GM18951 (cell line): ENCODE measurements around the gene CLDN24.

Experiments used
- POLR2A ChIP-seq: IDR thresholded peaks from 4 replicates; pipeline ENCODE4 v1.6.1; 2011; ENCODE audit warnings: mild to moderate bottlenecking; ENCODE audit not compliant: insufficient read length, insufficient read depth; ENCODE audit errors: extremely low read depth
- in situ Hi-C: fragments of 300-500 bp; cut with MboI; formaldehyde crosslinking; loops from one replicate; pipeline ENCODE4 v1.12.0; 2022; ENCODE audit warnings: low sequenced_read_pairs, mixed read lengths, inconsistent platforms; ENCODE audit not compliant: unreplicated experiment

Gene CLDN24

DNA sequence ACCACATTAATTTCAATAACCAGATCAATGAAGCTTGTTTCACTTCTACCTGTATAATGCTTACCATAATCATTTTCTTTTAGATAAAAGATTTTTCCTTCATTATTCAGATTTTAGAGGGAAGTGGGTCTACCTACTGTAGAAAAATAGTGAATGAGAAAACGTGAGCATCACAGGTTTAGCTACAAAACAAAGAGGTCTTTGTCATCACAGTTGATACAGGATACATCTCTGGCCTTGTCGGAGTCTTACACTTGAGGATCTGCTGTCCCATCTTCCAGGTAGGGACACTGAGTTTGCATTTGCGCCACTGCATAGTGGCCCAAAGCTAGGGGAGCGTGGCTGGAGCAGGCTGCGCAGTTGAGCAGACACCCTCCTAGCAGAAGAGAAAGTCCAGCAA, 710 bp downstream of the CLDN24 start:
- in situ Hi-C loops = no loop called here
- no peak for TF ChIP-seq POLR2A

DNA sequence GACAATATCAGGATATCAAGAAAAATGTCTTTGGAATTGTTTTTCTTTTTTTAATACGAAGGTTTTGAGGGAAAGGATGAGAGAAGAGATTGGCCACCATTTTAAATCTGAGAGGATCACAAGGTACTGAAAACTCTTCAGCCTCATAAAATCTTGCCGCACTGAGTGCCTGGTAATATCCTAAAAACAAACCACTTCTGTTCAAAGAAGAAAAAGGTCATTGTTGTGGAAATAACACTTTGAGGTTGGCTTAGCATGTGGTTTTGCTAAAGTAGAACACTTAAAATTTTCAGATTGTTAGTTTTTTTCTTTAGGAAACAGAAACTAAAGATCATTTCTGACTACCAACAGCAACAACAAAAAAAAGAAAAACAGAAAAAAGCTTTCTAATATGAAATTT, 1.1 kb downstream of the CLDN24 start:
- no peak for TF ChIP-seq POLR2A
- in situ Hi-C loops = no loop called here

DNA sequence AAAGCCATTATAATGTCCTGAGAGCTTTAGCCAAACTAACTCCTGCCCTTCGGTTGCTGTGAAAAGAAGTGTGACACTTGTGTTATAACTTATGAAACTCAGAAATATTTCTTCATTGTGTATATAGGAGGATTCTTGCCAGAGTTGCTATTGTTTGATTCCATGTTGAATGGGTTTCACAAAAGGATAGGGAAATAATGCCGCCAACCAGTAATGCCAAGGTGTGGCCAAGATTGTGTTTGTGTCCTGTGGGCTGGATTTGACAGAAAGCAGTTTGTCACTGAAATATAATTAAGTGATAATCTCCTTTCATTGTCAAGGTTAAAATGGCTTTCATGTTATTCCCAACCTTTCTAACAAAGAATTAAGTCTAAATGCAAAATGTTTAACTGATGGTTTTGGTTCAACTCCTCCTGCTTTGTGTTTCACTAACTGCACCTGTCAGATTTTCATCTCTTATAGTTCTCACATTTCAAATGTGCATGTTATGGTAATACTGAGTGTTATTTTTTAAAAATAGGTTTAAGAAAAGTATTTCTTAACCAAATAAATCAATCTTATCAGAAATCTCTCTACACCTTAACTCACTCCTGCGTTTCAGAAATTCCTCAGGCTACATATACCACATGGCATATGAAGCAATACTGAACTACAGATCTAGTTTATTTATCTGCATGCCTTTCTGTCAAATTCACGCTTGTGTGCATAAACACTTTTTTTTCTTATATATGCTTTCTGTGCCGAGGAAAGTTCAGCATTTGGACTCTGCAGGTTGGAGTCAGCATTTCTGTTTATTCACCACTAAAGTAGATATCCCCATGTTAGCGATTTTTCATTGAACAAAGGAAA, 1.8 kb downstream of the CLDN24 start, which contains the start of gene CLDN22:
Gene CLDN22 (minus strand): TSS at position 66 of the 849 bp plus-strand sequence. CDS start 58 bp downstream, at position 8.
- in situ Hi-C loops = no loop called here

DNA sequence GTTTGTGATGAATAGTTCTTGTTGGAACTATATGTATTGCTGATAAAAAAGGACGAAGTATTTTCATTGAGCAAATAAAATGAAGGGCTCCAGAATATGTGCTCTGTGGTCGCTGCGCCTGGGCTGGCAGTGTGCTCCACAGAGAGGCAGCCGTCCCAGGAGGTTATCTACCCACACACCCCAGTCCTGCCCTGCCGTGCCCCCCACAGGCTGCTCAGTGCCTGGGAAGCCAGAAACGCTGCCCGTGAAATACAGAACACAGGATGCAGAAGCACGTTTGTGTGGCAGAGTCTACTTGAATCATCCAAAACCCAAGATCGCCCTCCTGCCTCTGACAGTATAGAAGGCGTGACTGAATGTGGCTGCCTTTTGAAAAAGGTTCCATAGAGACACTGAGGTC, 3.6 kb downstream of the CLDN24 start:
- in situ Hi-C loops = no loop called here
- TF ChIP-seq POLR2A = no peak

More for the DNA sequence above, 1.8 kb downstream of the CLDN24 start, which contains the start of gene CLDN22:
- TF ChIP-seq POLR2A = no peak

DNA sequence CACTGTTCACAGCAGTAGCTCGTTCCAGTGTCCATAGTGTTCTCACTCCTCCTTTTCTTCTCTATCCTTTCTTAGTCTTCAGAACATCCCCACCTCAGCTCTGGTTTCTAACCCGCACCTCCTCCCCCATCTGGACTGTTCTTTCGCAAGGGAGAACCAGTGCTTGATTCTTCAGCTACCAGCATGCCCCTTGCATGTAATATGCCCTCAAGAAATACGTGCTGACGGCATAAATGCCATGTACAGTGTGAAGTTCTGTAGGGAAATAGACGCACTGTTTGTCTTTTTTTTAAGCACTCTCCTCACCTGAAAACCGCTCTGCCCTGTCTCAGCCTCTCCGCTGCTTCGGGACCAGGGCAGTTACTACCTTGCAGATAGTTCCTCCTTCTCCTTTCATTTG, 7.4 kb downstream of the CLDN24 start:
- TF ChIP-seq POLR2A = no peak
- in situ Hi-C loops = no loop called here

DNA sequence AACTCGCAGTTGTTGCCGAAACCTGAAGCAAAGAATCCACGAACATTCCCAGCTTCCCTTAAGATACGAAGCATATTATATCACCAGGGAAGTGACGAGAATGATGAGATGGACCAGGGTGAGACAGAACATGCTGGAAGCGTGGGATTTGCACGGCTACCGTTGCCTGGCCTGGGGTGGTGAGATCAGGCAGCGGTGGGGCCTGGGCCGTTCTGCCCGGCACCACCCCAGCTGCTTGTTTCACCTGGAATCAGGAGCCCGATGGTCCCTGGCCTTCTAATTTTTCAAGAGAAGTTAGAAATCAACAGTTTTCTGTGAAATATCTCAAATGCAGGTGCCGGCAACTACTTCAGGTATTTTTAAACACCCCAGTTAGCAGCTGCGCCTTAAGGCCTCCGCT, 7.9 kb downstream of the CLDN24 start:
- TF ChIP-seq POLR2A = no peak
- in situ Hi-C loops = no loop called here

DNA sequence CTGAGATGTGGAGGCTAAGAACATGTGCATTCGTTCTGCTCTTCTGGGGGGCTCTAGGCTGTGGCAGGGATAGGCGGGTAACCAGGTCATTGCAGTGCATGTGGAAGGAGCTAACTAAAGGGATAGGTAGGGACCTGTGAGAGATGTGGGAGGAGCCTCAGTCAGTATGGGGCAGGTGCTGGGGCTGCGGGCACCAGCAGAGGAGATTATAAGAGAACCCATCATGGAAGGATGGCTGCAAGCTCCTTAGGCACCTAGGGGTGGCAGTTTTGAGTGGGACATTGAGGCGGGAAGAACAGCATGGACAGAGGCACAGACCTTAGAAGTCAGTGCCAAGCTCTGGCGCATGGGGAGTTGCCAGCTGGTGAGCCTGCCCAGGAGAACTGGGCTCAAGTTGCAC, 9.4 kb downstream of the CLDN24 start:
- no peak for TF ChIP-seq POLR2A
- in situ Hi-C loops = no loop called here

DNA sequence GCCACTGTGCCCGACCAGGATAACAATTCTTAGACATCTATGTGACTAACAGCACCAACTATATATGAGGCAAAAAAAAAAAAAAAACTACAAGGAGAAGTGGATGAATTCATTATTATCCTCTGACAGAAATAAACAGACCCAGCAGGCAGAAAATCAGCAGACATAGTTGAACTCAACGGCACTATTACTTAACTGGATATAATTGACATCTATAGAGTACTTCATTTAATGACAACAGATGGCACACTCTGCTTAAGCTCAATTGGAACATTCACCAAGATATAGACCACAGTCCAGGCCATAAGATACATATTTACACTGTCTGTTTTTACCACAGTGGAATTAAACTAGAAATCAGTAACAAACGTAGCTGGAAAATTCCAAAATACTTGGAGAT, 15.4 kb downstream of the CLDN24 start:
- in situ Hi-C loops = no loop called here
- TF ChIP-seq POLR2A = no peak

DNA sequence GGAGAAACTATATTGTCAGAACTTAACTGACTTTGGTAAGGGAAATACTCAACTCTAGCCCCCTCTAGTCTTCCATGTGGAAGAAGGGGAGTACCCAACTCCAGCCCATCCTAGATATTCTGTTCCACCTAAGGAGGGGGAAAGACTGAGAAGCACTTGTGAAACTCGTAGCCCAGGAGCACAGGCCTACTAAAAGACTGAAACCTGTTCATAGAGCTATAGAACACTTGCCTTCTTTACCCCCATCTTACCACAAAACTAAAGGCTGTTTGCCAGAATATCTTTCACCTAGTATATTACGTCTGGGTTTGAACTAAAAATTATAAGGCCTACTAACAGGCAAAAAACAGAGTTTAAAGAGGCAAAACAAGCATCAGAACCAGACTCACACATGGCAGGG, 17.7 kb downstream of the CLDN24 start:
- TF ChIP-seq POLR2A = no peak
- in situ Hi-C loops = no loop called here

DNA sequence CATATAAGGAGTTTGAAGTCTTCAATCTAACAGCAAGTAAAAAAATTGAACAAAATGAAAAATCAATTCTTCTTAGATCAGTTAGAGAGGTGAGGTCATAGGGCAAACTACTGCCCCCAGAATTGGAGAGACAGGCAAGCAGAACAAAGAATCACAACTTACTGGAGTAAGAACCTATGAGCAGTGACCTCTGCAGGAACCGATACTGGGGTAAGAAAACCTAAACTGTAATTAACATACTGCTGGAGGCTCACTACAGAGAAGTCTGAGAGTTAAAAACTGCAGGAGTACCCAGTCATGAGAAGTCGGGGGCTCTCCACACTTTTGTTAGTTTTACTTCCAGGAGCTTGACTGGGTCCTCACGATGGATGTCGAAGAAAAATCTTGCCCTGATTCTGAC, 18.2 kb downstream of the CLDN24 start:
- in situ Hi-C loops = no loop called here
- no peak for TF ChIP-seq POLR2A

DNA sequence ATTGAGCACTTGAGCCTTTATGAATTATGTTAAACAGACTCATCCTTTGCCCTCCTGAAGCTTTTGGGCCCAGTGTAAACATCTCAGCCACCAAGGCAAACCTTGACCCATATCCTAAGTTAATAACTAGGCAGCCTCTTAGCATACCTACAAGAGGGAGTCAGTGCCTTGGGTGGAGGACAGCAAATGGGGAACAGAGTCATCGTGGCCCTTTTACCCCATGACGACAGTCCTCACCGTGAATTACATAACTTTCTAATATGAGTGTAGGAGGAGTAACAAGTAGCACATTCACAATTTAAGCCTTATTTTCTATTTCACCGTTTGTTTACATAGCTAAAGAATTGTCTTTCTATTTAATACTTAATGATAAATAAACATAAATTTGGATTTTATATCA, 18.9 kb downstream of the CLDN24 start:
- TF ChIP-seq POLR2A = no peak
- in situ Hi-C loops = no loop called here

DNA sequence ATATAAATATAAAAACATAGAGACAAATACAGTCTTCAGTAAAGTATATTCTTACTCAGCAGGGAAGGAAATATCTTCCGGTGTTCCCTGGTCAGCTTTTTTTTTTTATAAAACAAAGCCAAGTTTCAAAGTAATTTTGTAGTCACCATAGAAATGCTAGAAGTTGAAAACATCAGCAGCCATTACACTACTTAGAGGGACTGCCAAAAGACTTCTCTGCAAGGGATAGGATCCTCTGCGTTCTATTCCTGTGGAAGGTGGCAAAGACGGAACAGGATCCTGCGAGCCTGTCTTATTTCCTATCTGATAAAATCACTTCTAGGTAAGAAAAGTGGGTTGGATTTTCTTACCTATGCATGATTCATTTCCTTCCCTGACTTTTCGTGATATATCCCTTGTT, 21.6 kb downstream of the CLDN24 start:
- in situ Hi-C loops = no loop called here
- TF ChIP-seq POLR2A = no peak

DNA sequence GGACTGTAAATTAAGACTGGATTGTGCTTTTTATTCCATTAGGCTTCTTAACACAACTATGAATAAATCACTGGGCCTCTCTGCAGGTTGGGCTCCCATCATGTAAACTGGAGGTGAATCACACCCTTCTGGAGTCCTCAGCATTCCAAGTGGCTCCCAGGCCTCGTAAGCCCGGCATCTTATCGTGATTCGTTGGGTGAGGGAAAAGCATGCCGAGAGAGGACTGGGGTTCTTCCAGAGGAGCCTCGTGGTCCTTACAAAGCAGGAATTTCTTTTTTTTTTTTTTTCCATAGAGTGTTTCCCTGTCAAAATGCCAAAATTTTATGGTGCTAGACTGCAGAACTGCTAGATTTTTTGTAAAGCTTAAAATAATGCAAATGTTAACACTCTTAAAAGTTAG, 22.2 kb downstream of the CLDN24 start:
- in situ Hi-C loops = no loop called here
- no peak for TF ChIP-seq POLR2A

DNA sequence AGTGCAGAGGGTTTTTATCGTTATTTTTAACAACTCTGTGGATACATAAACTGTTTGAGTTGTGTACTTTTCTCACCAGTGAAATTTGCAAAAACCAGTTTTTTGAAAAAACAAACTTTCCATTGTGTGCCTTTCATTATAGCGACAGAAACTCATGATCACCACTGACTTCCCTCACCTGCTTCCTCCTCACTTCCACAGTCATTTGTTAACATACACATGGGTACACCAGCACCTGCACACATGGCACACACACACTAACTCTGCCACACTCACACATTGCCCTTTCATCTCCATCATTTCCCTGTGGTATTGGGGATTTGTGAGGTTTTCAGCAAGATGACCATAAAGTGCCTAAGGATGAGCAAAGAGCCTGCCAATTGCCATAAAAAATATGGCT, 22.8 kb downstream of the CLDN24 start:
- no peak for TF ChIP-seq POLR2A
- in situ Hi-C loops = no loop called here
